RWPE2 (cell line): ENCODE results near the gene FBXL16.
"Not testable (repeated sequence)": the region's sequence is repeated elsewhere in the genome, so short reads cannot be mapped to it uniquely, and the experiment has no call there.

Source experiments
- ATAC-seq: fragments of 200-7000 bp; cut with Tn5 transposase; 3 replicates; pipeline ENCODE4 v1.9.1; 2021; ENCODE audit warnings: low read depth
- DNase-seq: peaks from one replicate; pipeline ENCODE4 v3.0.0-alpha.2; 2020; ENCODE audit warnings: low spot score
- H3K27ac ChIP-seq: fragments of 450-650 bp; 2 replicates; pipeline ENCODE4 v1.5.1; 2017; ENCODE audit warnings: mild to moderate bottlenecking; ENCODE audit not compliant: poor library complexity, severe bottlenecking
- H3K27me3 ChIP-seq: fragments of 250-450 bp; sonication (Bioruptor Pico); 2 replicates; pipeline ENCODE4 v1.5.1; 2021; ENCODE audit warnings: mild to moderate bottlenecking, moderate library complexity; ENCODE audit not compliant: insufficient read depth, poor library complexity, severe bottlenecking
- H3K36me3 ChIP-seq: fragments of 250-450 bp; sonication (Bioruptor Pico); 2 replicates; pipeline ENCODE4 v1.5.1; 2020; ENCODE audit warnings: low read depth, mild to moderate bottlenecking, moderate library complexity
- H3K4me1 ChIP-seq: fragments of 250-450 bp; sonication (Bioruptor Pico); 2 replicates; pipeline ENCODE4 v1.5.1; 2021; ENCODE audit warnings: mild to moderate bottlenecking, moderate library complexity; ENCODE audit not compliant: insufficient read depth, poor library complexity, severe bottlenecking
- H3K4me3 ChIP-seq: fragments of 250-450 bp; sonication (Bioruptor Pico); 2 replicates; pipeline ENCODE4 v1.5.1; 2021; ENCODE audit warnings: mild to moderate bottlenecking, moderate library complexity; ENCODE audit not compliant: severe bottlenecking
- H3K9me3 ChIP-seq: fragments of 250-450 bp; sonication (Bioruptor Pico); 2 replicates; pipeline ENCODE4 v1.5.1; 2021; ENCODE audit warnings: mild to moderate bottlenecking, moderate library complexity; ENCODE audit not compliant: severe bottlenecking
- CTCF ChIP-seq: fragments of 450-650 bp; IDR thresholded peaks from one replicate; pipeline ENCODE4 v1.5.1; 2017; ENCODE audit warnings: mild to moderate bottlenecking, moderate library complexity; ENCODE audit not compliant: poor library complexity, severe bottlenecking

FBXL16 gene

GRCh38 chr16:715477-716199 is 10.0 kb upstream of the FBXL16 start:
- Histone ChIP-seq H3K27ac (peak overlapping the region; percentile 84), H3K4me1 (peaks cover 18% of the 10 kb centered on the region), H3K4me3 (peak overlapping the region; percentile 80), H3K36me3 (peaks cover 7% of the 10 kb centered on the region; the same call in 1 of the 2 replicates), H3K9me3 (no peaks in the 10 kb centered on the region), H3K27me3 (no peaks in the 10 kb centered on the region)
- DNase-seq: no peak
- peak; percentile 67 for TF ChIP-seq CTCF
- no peak for ATAC-seq

GRCh38 chr16:714558-715476 is 9.2 kb upstream of the FBXL16 start, which contains the start of gene METRN:
METRN (plus strand) TSS chr16:715118; CDS start chr16:715290, 172 bp downstream.
- ATAC-seq: peak; percentile 56
- peaks cover 15% of the 10 kb centered on the region for H3K4me1 ChIP-seq

GRCh38 chr16:714079-714478 is 8.5 kb upstream of the FBXL16 start:
- Histone ChIP-seq H3K36me3 (peaks cover 7% of the 10 kb centered on the region; the same call in 1 of the 2 replicates), H3K27ac (peak overlapping the region; percentile 84), H3K4me1 (peaks cover 15% of the 10 kb centered on the region), H3K27me3 (no peaks in the 10 kb centered on the region), H3K9me3 (no peaks in the 10 kb centered on the region), H3K4me3 (peak overlapping the region; percentile 80)
- ATAC-seq (peak; percentile 11; the same call in 1 of the 3 replicates), DNase-seq (no peak)
- no peak for TF ChIP-seq CTCF

More at GRCh38 chr16:714558-715476, 9.2 kb upstream of the FBXL16 start, which contains the start of gene METRN:
- no peaks in the 10 kb centered on the region for H3K9me3 ChIP-seq
- peak within 1 kb of the TSS; percentile 80 for H3K4me3 ChIP-seq
- H3K27me3 ChIP-seq: no peaks in the 10 kb centered on the region
- H3K36me3 ChIP-seq: peaks cover 7% of the 10 kb centered on the region; the same call in 1 of the 2 replicates
- DNase-seq: peak; percentile 95
- H3K27ac ChIP-seq: peak within 1 kb of the TSS; percentile 84
- no peak for TF ChIP-seq CTCF

GRCh38 chr16:712740-713250 is 7.2 kb upstream of the FBXL16 start:
- H3K36me3 ChIP-seq, H3K9me3 ChIP-seq, H3K27me3 ChIP-seq, H3K4me3 ChIP-seq, DNase-seq: not testable (repeated sequence)
- H3K4me1 ChIP-seq: peaks cover 15% of the 10 kb centered on the region
- H3K27ac ChIP-seq: peak overlapping the region; percentile 84
- peak; percentile 77 for TF ChIP-seq CTCF
- ATAC-seq: peak; percentile 57
